Stimulated activated CD4-positive, alpha-beta T cell treated with anti-CD3 and anti-CD28 coated beads, Interleukin-1b, Interleukin-23, amount 100 ng/mL, for 1 hour (primary cell): Measurements from ENCODE around the gene EID3.

Experiments used
- DNase-seq, 2 donors: peaks; one replicate each; pipeline ENCODE4 v3.0.0-alpha.2; 2020; ENCODE audit warnings: low read depth in 2 of 2

The EID3 gene

DNA sequence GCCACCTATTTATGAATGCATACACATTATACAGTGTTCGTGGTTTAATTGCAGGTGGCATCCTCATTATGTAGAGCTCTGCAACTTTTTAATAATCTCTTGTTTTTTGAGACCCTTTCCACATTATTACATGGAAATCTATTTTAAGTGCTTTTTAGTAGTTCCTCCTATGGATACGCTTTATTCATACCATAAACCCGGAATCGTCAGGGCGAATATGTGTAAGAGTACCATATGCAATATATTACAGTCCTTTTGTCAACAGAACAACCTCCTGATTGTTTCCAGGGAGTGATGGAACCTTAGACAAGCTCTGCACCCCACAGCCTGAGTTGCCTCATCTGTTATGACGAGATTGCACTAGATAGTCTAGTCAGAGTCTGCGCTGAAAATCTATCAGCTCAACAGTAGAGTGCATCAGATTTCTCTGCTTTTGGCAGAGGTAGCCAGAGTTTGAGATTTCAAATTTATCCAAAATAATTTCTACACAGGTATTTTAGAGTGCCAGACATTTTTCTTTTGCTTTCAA, 33.6 kb downstream of the EID3 start:
- DNase-seq = no peak

- DNase-seq = no peak
Observed at GRCh38 chr12:104339663-104340062, 36.1 kb downstream of the EID3 start.

GRCh38 chr12:104340177-104340576, 36.6 kb downstream of the EID3 start:
- no peak for DNase-seq

- no peak for DNase-seq
Observed at GRCh38 chr12:104340925-104341611, 37.5 kb downstream of the EID3 start.

- no peak for DNase-seq
Observed at GRCh38 chr12:104342147-104342546, 38.6 kb downstream of the EID3 start.

- no peak for DNase-seq
Observed at GRCh38 chr12:104342635-104343249, 39.2 kb downstream of the EID3 start.

GRCh38 chr12:104344682-104345081, 41.1 kb downstream of the EID3 start:
- no peak for DNase-seq

- DNase-seq = no peak
Observed at GRCh38 chr12:104345234-104346066, 41.9 kb downstream of the EID3 start.

GRCh38 chr12:104347374-104348075, 44.0 kb downstream of the EID3 start:
- no peak for DNase-seq

DNA sequence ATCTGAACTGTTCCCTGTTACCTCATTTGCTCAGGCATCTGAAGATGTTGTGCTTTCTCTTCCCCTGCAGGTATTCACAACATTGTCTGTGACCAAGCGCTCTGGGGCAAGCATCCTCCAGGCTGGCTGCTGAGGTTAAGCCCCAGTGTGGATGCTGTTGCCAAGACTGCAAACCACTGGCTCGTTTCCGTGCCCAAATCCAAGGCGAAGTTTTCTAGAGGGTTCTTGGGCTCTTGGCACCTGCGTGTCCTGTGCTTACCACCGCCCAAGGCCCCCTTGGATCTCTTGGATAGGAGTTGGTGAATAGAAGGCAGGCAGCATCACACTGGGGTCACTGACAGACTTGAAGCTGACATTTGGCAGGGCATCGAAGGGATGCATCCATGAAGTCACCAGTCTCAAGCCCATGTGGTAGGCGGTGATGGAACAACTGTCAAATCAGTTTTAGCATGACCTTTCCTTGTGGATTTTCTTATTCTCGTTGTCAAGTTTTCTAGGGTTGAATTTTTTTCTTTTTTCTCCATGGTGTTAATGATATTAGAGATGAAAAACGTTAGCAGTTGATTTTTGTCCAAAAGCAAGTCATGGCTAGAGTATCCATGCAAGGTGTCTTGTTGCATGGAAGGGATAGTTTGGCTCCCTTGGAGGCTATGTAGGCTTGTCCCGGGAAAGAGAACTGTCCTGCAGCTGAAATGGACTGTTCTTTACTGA, 44.9 kb downstream of the EID3 start:
- no peak for DNase-seq

- DNase-seq = no peak
Observed at GRCh38 chr12:104348994-104349494, 45.5 kb downstream of the EID3 start.

- DNase-seq = no peak
Observed at GRCh38 chr12:104350211-104351056, 46.9 kb downstream of the EID3 start.

- DNase-seq = no peak
Observed at GRCh38 chr12:104351057-104351983, 47.8 kb downstream of the EID3 start.

DNA sequence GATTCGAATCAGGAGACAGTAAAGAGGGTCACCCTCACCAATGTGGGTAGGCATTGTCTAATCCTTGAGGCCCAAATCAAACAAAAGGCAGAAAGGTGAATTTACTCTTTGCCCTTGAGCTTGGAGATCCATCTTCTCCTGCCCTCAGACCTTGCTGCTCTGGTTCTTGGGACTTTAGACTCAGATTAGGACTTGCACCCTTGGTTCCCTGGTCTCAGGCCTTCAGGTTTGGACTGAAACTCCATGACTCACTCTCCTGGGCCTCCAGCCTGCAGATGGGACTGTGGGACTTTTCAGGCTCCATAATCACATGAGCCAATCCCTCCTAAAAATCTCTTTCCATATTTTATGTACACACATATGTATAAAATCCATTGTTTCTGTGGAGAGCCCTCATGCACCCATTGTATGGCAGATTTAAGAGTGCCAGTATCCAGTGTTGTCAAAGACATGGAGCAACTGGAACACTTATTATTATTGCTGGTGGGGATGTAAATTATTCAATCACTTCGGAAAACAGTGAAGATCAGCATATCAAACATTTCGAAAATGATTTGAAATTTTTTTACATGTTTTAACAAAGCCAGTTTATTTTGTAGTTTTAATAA, 48.7 kb downstream of the EID3 start:
- DNase-seq = no peak

GRCh38 chr12:104353012-104353981, 49.8 kb downstream of the EID3 start:
- DNase-seq = no peak

- DNase-seq = no peak
Observed at GRCh38 chr12:104354167-104354867, 50.8 kb downstream of the EID3 start.
